Right lobe of liver (tissue), 6 donors: ENCODE measurements around the gene NUP153. TPM values are rescaled to one million over a fixed set of nuclear protein-coding genes. Genes with fewer than 3 reads are reported as not detected.
A peak's percentile ranks its signal among the peaks of the same experiment; 100 is the strongest.

Experiments
- ATAC-seq, 4 donors: fragments of 200-7000 bp; cut with Tn5 transposase; one replicate each; pipeline ENCODE4 v1.9.1; 2020; ENCODE audit warnings: mild to moderate bottlenecking in 4 of 4, moderate library complexity in 4 of 4
- DNase-seq, 3 donors: peaks; one replicate each; pipeline ENCODE4 v3.0.0-alpha.2; 2020
- H3K27ac ChIP-seq, 3 donors: fragments of 200-600 bp; one replicate each; pipeline ENCODE4 v1.8.0; 2022
- H3K27me3 ChIP-seq, 2 donors: fragments of 200-600 bp; one replicate each; pipeline ENCODE4 v1.8.0; 2022
- H3K36me3 ChIP-seq, 4 donors: fragments of 200-600 bp; sonication (generic) in 1 of 4; one replicate each; pipeline versions ENCODE4 v1.5.1 to v1.8.0; 2017 to 2022; ENCODE audit warnings: control low read depth in 1 of 4
- H3K4me1 ChIP-seq, 4 donors: fragments of 200-600 bp; sonication (generic) in 1 of 4; one replicate each; pipeline versions ENCODE4 v1.5.1 to v1.8.0; 2017 to 2022; ENCODE audit warnings: control low read depth in 1 of 4
- H3K4me3 ChIP-seq, 3 donors: fragments of 200-600 bp; one replicate each; pipeline ENCODE4 v1.8.0; 2022
- H3K9me3 ChIP-seq, 4 donors: fragments of 200-600 bp; sonication (generic) in 1 of 4; one replicate each; pipeline versions ENCODE4 v1.5.1 to v1.8.0; 2017 to 2022; ENCODE audit warnings: control low read depth in 1 of 4
- CTCF ChIP-seq, 4 donors: fragments of 200-600 bp in 3 of 4; fragments of 450-650 bp in 1 of 4; IDR thresholded peaks; one replicate each; pipeline versions ENCODE4 v1.5.1 to v1.8.0; 2016 to 2022; ENCODE audit warnings: antibody characterized with exemption in 4 of 4, mild to moderate bottlenecking in 2 of 4
- POLR2A ChIP-seq: fragments of 450-650 bp; IDR thresholded peaks from one replicate; pipeline ENCODE4 v1.6.1; 2017; ENCODE audit warnings: antibody characterized with exemption, mild to moderate bottlenecking
- WGBS: methylation state at CpG from one replicate; pipeline ENCODE4 v1.1.6; 2018; ENCODE audit warnings: low coverage, low lambda C conversion rate; ENCODE audit not compliant: insufficient coverage; ENCODE audit errors: missing lambda C conversion rate; 5-methylcytosine and 5-hydroxymethylcytosine counted together
- intact Hi-C, 2 donors: fragments of 100-400 bp; cut with DNase I; formaldehyde crosslinking; loops; one replicate each; pipeline versions ENCODE4 v1.11.2 to v1.14.1; 2022
- total RNA-seq, 6 experiments: library from RNA; depleted of rRNA in 2 of 6; stranded (reverse); fragments of >200 nt in 2 of 6; fragmentation: NEBNext Ultra II Directional in 3 of 6; extraction: Animal tissue kit (Norgen Biotek cat#: 25700) in 3 of 6; gene quantifications; one replicate each; pipeline versions ENCODE4 v1.1.0 to v1.2.4, GENCODE V29; 2016 to 2023
- donor health status: DM: no; HTN: yes; CAD: no.
- donor health status: DM: no; HTN: no; CAD: no.
- donor health status: DM: no; HTN: no; CAD: no.
- donor health status: DM: no; HTN: yes; CAD: no.
- donor health status: DM: no; HTN: yes; CAD: no.

The NUP153 gene
- total RNA-seq, 6 experiments from 2014 or later, result 14.6 to 20.8 (median 19.0) TPM

GRCh38 chr6:17707371-17707651, 586 bp upstream of the NUP153 start:
- Histone ChIP-seq H3K4me1 (peaks cover 0 to 26% (median 6%) of the 10 kb centered on the region in 4 donors), H3K36me3 (no peaks in the 10 kb centered on the region), H3K27ac (peak overlapping the region; percentile 95 to 99 (median 98)), H3K9me3 (no peaks in the 10 kb centered on the region), H3K27me3 (no peaks in the 10 kb centered on the region), H3K4me3 (peak overlapping the region; percentile 80 to 97 (median 94))
- intact Hi-C loops, result no loop called here
- WGBS, result 36% methylated on average over 5 of the region's 5 CpGs
- no peak for ATAC-seq
- no peak for DNase-seq
- TF ChIP-seq POLR2A (no peak), CTCF (IDR thresholded peaks at IDR 0.05) (no peak)

- intact Hi-C loops, result no loop called here
- Histone ChIP-seq H3K27me3 (no peaks in the 10 kb centered on the region), H3K9me3 (no peaks in the 10 kb centered on the region), H3K36me3 (no peaks in the 10 kb centered on the region), H3K27ac (peak overlapping the region; percentile 95 to 99 (median 98)), H3K4me1 (peaks cover 0 to 33% (median 6%) of the 10 kb centered on the region in 4 donors), H3K4me3 (peak overlapping the region; percentile 80 to 97 (median 94))
- peak; percentile 71 to 76 (median 73) for DNase-seq
- peak; percentile 58 to 76 (median 62) for ATAC-seq
- WGBS, result 0% methylated on average over 28 of the region's 58 CpGs
- TF ChIP-seq CTCF (IDR thresholded peaks at IDR 0.05) (peak in 2 of 4 donors; percentile 5 to 7), POLR2A (no peak)
Observed at GRCh38 chr6:17705778-17706579, 746 bp downstream of the NUP153 start.

- 0% methylated on average over 10 of the region's 10 CpGs for WGBS
- no peaks in the 10 kb centered on the region for H3K36me3 ChIP-seq
- peak overlapping the region; percentile 80 to 97 (median 94) for H3K4me3 ChIP-seq
- no peaks in the 10 kb centered on the region for H3K9me3 ChIP-seq
- DNase-seq (peak in 2 of 3 donors; percentile 28 to 50), ATAC-seq (peak; percentile 10 to 49 (median 27))
- H3K4me1 ChIP-seq, result peaks cover 0 to 38% (median 6%) of the 10 kb centered on the region in 4 donors
- TF ChIP-seq POLR2A, result no peak
- no peaks in the 10 kb centered on the region for H3K27me3 ChIP-seq
- peak overlapping the region; percentile 95 to 99 (median 98) for H3K27ac ChIP-seq
- intact Hi-C loops, result no loop called here
Observed at GRCh38 chr6:17705428-17705777, 1.3 kb downstream of the NUP153 start.

- ATAC-seq (peak in 3 of 4 donors; percentile 9 to 26 (median 16)), DNase-seq (peak in 1 of 3 donors; percentile 61)
- no peaks in the 10 kb centered on the region for H3K27me3 ChIP-seq
- TF ChIP-seq CTCF (IDR thresholded peaks at IDR 0.05), result no peak
- no peak for TF ChIP-seq POLR2A
- no peaks in the 10 kb centered on the region for H3K9me3 ChIP-seq
- intact Hi-C loops, result no loop called here
- no peaks in the 10 kb centered on the region for H3K36me3 ChIP-seq
- no peak overlapping the region for H3K4me3 ChIP-seq
- peak overlapping the region in 1 of 3 donors; percentile 26 for H3K27ac ChIP-seq
- peaks cover 0 to 45% (median 6%) of the 10 kb centered on the region in 4 donors for H3K4me1 ChIP-seq
- 10% methylated on average over 1 of the region's 1 CpG for WGBS
Observed at GRCh38 chr6:17703256-17703694, 3.5 kb downstream of the NUP153 start.
